DND-41 (cell line): ENCODE results near the gene NPHP4.

Experiments
- CTCF ChIP-seq: IDR thresholded peaks from 2 replicates; pipeline ENCODE4 v1.5.1; 2012; ENCODE audit warnings: borderline replicate concordance, low read length, moderate library complexity, mild to moderate bottlenecking; ENCODE audit not compliant: poor library complexity, severe bottlenecking; ENCODE audit errors: extremely low read depth
- EZH2 ChIP-seq: IDR thresholded peaks from 3 replicates; pipeline ENCODE4 v1.6.1; 2012; ENCODE audit warnings: borderline replicate concordance, low read depth, mild to moderate bottlenecking, moderate library complexity, low read length, inconsistent platforms; ENCODE audit not compliant: severe bottlenecking

GRCh38 chr1:5965586-5966131, 26.6 kb downstream of the NPHP4 start:
- no peak for TF ChIP-seq CTCF
- no peak for TF ChIP-seq EZH2
